Esophagus muscularis mucosa (tissue), 4 donors: ENCODE data around the gene GAL3ST3. TPM values are rescaled to one million over a fixed set of nuclear protein-coding genes. Genes with fewer than 3 reads are reported as not detected.

Experiments
- DNase-seq: peaks from one replicate; pipeline ENCODE4 v3.0.0-alpha.2; 2017; ENCODE audit errors: extremely low spot score
- H3K27ac ChIP-seq, 4 donors: fragments of 200-600 bp; sonication (generic); replicated peaks in 1 of 4; 1 replicate in 3 of 4; 2 replicates in 1 of 4; pipeline ENCODE4 v1.5.1; 2016 to 2019; ENCODE audit warnings: mild to moderate bottlenecking in 1 of 4
- H3K27me3 ChIP-seq, 4 donors: fragments of 200-600 bp; sonication (generic); one replicate each; pipeline versions ENCODE4 v1.5.1 to v1.6.0; 2016 to 2019
- H3K36me3 ChIP-seq, 4 donors: fragments of 200-600 bp; sonication (generic); one replicate each; pipeline ENCODE4 v1.5.1; 2016 to 2019
- H3K4me1 ChIP-seq, 4 donors: fragments of 200-600 bp; sonication (generic); one replicate each; pipeline ENCODE4 v1.5.1; 2016 to 2019
- H3K4me3 ChIP-seq, 4 donors: fragments of 200-600 bp; sonication (generic); 1 replicate in 2 of 4; 2 replicates in 2 of 4; pipeline ENCODE4 v1.5.1; 2016 to 2019; ENCODE audit warnings: mild to moderate bottlenecking in 4 of 4, moderate library complexity in 1 of 4
- H3K9me3 ChIP-seq, 4 donors: fragments of 200-600 bp; sonication (generic); 1 replicate in 3 of 4; 2 replicates in 1 of 4; pipeline ENCODE4 v1.5.1; 2016 to 2019
- EP300 ChIP-seq: sonication (generic); formaldehyde crosslinking; IDR thresholded peaks from one replicate; pipeline ENCODE4 v1.6.1; 2017; ENCODE audit warnings: antibody characterized with exemption
- POLR2A ChIP-seq: fragments of 450-650 bp; IDR thresholded peaks from one replicate; pipeline ENCODE4 v1.6.1; 2017; ENCODE audit warnings: antibody characterized with exemption, moderate library complexity, mild to moderate bottlenecking, low read depth
- POLR2AphosphoS5 ChIP-seq, 2 donors: sonication (generic); formaldehyde crosslinking; IDR thresholded peaks; one replicate each; pipeline ENCODE4 v1.6.1; 2017; ENCODE audit warnings: antibody characterized with exemption in 2 of 2
- WGBS: methylation state at CpG from one replicate; pipeline ENCODE4 v1.1.5; 2018; 5-methylcytosine and 5-hydroxymethylcytosine counted together
- intact Hi-C: fragments of 100-400 bp; cut with DNase I; formaldehyde crosslinking; loops from one replicate; pipeline ENCODE4 v1.15.1; 2023
- total RNA-seq, 4 donors: library from RNA; depleted of rRNA; stranded (reverse); fragments of >200 nt; gene quantifications; one replicate each; pipeline versions ENCODE4 v1.1.0 to v1.2.1, GENCODE V29; 2016
- TF ChIP-seq, protein P1 (sequence below), 3 experiments: fragments of 200-600 bp in 2 of 3; fragments of 450-650 bp in 1 of 3; sonication (generic) in 2 of 3; IDR thresholded peaks; one replicate each; pipeline ENCODE4 v1.5.1; 2017 to 2019; ENCODE audit warnings: antibody characterized with exemption in 3 of 3, mild to moderate bottlenecking in 2 of 3, moderate library complexity in 1 of 3

The GAL3ST3 gene
- total RNA-seq, 4 donors from 2014 or later, result 0.83 to 7.4 (median 3.3) TPM

DNA sequence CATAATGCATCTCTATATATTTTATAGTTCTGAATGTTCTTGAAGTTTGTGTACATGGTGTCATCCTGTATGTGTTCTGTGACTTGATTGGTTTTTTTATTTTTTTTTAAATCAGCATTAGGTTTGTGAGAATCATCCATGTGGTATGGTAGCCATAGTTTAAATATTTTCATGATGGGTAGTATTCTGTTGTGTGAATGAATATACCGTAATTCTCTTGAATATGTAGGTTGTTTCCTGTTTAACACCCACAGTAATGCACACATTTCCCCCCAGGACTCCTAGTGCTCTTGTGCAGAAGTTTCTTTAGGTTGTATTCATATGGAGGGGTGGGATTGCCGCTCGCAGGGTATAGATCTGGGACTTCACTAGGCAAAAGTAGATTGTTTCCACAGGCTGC is 23.1 kb upstream of the GAL3ST3 start:
- Histone ChIP-seq H3K27me3 (no peaks in the 10 kb centered on the region), H3K4me1 (peaks cover 32 to 55% (median 51%) of the 10 kb centered on the region in 4 donors), H3K9me3 (no peaks in the 10 kb centered on the region), H3K36me3 (peaks cover 6 to 41% (median 30%) of the 10 kb centered on the region in 4 donors), H3K4me3 (no peak overlapping the region), H3K27ac (peak overlapping the region; percentile 88 to 98 (median 93))
- 86% methylated on average over 3 of the region's 3 CpGs for WGBS
- intact Hi-C loops, result no loop called here
- TF ChIP-seq POLR2AphosphoS5 (IDR thresholded peaks at IDR 0.05) (no peak), POLR2A (no peak), EP300 (no peak)
- TF ChIP-seq, protein P1, sequence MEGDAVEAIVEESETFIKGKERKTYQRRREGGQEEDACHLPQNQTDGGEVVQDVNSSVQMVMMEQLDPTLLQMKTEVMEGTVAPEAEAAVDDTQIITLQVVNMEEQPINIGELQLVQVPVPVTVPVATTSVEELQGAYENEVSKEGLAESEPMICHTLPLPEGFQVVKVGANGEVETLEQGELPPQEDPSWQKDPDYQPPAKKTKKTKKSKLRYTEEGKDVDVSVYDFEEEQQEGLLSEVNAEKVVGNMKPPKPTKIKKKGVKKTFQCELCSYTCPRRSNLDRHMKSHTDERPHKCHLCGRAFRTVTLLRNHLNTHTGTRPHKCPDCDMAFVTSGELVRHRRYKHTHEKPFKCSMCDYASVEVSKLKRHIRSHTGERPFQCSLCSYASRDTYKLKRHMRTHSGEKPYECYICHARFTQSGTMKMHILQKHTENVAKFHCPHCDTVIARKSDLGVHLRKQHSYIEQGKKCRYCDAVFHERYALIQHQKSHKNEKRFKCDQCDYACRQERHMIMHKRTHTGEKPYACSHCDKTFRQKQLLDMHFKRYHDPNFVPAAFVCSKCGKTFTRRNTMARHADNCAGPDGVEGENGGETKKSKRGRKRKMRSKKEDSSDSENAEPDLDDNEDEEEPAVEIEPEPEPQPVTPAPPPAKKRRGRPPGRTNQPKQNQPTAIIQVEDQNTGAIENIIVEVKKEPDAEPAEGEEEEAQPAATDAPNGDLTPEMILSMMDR (IDR thresholded peaks at IDR 0.05), result no peak
- no peak for DNase-seq

GRCh38 chr11:66071381-66071801 is 22.4 kb upstream of the GAL3ST3 start:
- Histone ChIP-seq H3K27ac (peak overlapping the region; percentile 88 to 98 (median 93)), H3K4me3 (peak overlapping the region; percentile 87 to 97 (median 94))

DNA sequence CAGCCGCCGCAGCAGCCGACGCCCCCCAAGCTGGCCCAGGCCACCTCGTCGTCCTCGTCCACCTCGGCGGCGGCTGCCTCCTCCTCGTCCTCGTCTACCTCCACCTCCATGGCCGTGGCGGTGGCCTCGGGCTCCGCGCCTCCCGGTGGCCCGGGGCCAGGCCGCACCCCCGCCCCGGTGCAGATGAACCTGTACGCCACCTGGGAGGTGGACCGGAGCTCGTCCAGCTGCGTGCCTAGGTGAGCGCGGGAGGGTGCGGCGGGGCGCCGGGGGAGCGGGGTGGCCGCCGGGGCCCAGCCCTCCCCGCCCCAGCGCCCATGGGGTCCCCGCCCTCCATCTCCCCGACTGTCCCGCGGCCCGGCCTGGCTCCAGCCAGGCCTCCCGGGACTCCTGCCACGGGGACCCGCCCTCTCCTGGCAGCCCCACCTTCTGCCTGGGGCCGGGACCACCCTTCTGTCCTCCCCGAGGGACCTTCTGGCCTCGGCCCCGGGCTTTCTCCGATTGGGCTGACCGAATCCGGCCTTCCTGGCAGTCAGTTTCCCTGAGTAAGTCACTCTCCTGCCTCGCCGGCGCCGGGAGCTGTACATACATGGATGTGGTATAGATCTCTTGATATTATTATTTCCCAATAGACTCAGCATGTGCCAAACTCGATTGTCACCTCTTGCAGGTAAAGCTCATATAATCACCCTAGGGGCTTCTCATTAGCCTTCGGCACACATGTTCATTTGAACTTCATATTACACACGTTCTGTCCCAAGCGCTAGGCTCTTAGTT is 21.8 kb upstream of the GAL3ST3 start:
- 4% methylated on average over 12 of the region's 60 CpGs for WGBS
- Histone ChIP-seq H3K36me3 (peaks cover 19 to 51% (median 41%) of the 10 kb centered on the region in 4 donors), H3K27me3 (no peaks in the 10 kb centered on the region), H3K4me3 (peak overlapping the region; percentile 87 to 97 (median 94)), H3K27ac (peak overlapping the region; percentile 88 to 98 (median 93)), H3K9me3 (no peaks in the 10 kb centered on the region), H3K4me1 (peaks cover 31 to 50% (median 44%) of the 10 kb centered on the region in 4 donors)
- intact Hi-C loops, result no loop called here
- no peak for DNase-seq
- TF ChIP-seq, protein P1 (IDR thresholded peaks at IDR 0.05), result peak in 1 of 3 experiments; percentile 6
- TF ChIP-seq POLR2AphosphoS5 (IDR thresholded peaks at IDR 0.05), result no peak

More at GRCh38 chr11:66071381-66071801, 22.4 kb upstream of the GAL3ST3 start:
- 27% methylated on average over 2 of the region's 2 CpGs for WGBS
- Histone ChIP-seq H3K36me3 (peaks cover 13 to 45% (median 36%) of the 10 kb centered on the region in 4 donors), H3K9me3 (no peaks in the 10 kb centered on the region), H3K27me3 (no peaks in the 10 kb centered on the region), H3K4me1 (peaks cover 31 to 50% (median 44%) of the 10 kb centered on the region in 4 donors)
- intact Hi-C loops, result no loop called here
- DNase-seq, result no peak
- TF ChIP-seq POLR2AphosphoS5 (IDR thresholded peaks at IDR 0.05) (no peak), POLR2A (no peak), EP300 (no peak)
- TF ChIP-seq, protein P1 (IDR thresholded peaks at IDR 0.05), result no peak

DNA sequence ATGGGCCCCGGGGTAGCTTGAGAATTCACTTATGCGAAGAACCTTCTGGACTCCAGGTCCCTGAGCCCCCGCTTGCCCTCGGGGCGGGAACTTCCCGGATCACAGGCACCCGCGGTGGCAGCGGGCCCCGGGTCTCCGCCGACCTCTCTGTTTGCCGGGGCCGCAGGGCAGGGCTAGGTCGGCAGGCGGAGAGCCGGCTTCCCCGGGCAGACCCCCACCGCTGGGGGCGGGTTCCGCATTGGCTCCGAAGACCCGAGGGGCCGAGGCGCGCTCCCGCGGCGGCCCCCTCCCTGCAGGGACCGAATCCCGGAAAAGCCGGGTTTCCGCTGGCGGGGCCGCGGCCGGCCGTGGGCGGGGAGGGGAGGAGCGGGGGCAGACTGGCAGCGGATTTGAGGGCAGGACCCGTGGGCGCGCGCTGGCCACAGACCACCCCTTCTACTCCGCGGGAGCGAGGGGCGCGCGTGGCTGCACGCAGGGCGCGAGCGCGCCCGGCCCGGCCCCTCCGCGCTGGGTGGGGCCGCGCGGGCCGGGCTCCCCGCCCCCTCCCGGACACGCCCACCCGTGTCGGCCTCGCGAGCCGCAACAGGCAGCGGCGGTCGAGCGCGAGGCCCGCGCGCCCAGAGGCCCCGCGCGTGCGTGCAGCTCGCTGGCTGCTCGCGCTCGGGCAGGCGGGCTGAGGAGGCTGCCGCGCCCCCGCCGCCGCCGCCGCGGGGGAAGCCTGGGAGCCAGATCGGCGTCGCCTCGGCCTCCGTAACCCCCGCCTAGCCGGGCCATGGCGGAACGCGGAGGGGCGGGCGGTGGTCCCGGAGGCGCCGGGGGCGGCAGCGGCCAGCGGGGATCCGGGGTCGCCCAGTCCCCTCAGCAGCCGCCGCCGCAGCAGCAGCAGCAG is 21.0 kb upstream of the GAL3ST3 start, which contains the start of gene PACS1:
PACS1 (plus strand) TSS at position 558 of the 889 bp plus-strand sequence; CDS start at position 773, 215 bp downstream.
- WGBS, result 2% methylated on average over 30 of the region's 120 CpGs
- peaks cover 26 to 53% (median 43%) of the 10 kb centered on the region in 4 donors for H3K36me3 ChIP-seq

More for the DNA sequence above, 21.0 kb upstream of the GAL3ST3 start, which contains the start of gene PACS1:
- Histone ChIP-seq H3K27me3 (no peaks in the 10 kb centered on the region), H3K9me3 (no peaks in the 10 kb centered on the region), H3K4me1 (peaks cover 31 to 50% (median 44%) of the 10 kb centered on the region in 4 donors), H3K4me3 (peak within 1 kb of the TSS; percentile 87 to 97 (median 94)), H3K27ac (peak within 1 kb of the TSS; percentile 88 to 98 (median 93))
- DNase-seq, result no peak
- intact Hi-C loops, result no loop called here
- TF ChIP-seq POLR2AphosphoS5 (IDR thresholded peaks at IDR 0.05) (peak in 1 of 2 donors; percentile 73), EP300 (peak; percentile 14), POLR2A (no peak)
- TF ChIP-seq, protein P1 (IDR thresholded peaks at IDR 0.05), result peak in 2 of 3 experiments; percentile 5 to 21
